Measurements from ENCODE around the gene OR4K1.

- TF ChIP-seq CTCF (IDR thresholded peaks at IDR 0.05) (no peak), POLR2A (IDR thresholded peaks at IDR 0.05) (no peak)
Measured at GRCh38 chr14:19900999-19901398, 29.7 kb upstream of the OR4K1 start.

Measured in right lobe of liver (tissue), 4 donors.